ENCODE data around the gene KLK11. TPM values are rescaled to one million over a fixed set of nuclear protein-coding genes. Genes with fewer than 3 reads are reported as not detected.
"Not testable (repeated sequence)": the region's sequence is repeated elsewhere in the genome, so short reads cannot be mapped to it uniquely, and the experiment has no call there.

The KLK11 gene
- total RNA-seq, 2 experiments from 2014 or later, result not detected

- H3K27me3 Mint-ChIP-seq, result peaks cover 67% of the 10 kb centered on the region
- no peaks in the 10 kb centered on the region for H3K36me3 Mint-ChIP-seq
- DNase-seq, result no peak
- no peak overlapping the region for H3K27ac Mint-ChIP-seq
- no peaks in the 10 kb centered on the region for H3K9me3 Mint-ChIP-seq
- no peak overlapping the region for H3K4me3 Mint-ChIP-seq
- peaks cover 2% of the 10 kb centered on the region for H3K4me1 Mint-ChIP-seq
Measured at GRCh38 chr19:51002089-51002532, 24.3 kb downstream of the KLK11 start.

DNA sequence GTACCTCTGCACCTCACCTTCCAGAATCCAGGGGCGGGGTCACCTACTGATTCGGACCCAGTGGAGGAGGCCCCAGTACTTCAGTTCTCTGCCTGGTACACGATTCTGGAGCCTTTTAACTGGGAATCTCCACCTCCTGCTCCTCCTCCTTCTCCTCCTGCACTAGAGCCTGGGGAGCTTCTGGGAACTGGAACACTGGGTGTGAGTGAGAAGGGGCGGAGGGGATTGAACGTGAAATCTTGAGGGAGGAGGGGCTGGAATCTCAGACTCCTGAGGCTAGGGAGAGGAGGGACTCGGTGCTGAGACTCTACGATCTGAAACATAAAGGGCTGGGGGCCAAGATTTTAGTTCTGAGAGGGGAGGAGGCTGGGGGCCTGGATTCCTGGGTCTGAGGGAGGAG, 24.9 kb downstream of the KLK11 start, which contains the start of gene KLK8:
KLK8 (minus strand) TSS at position 90 of the 400 bp plus-strand sequence. CDS start 437 bp downstream, outside the sequence.
- H3K27me3 Mint-ChIP-seq, result peaks cover 70% of the 10 kb centered on the region
- no peaks in the 10 kb centered on the region for H3K9me3 Mint-ChIP-seq
- H3K4me1 Mint-ChIP-seq, result peaks cover 2% of the 10 kb centered on the region
- no peak for DNase-seq
- no peaks in the 10 kb centered on the region for H3K36me3 Mint-ChIP-seq
- no peak within 1 kb of the TSS for H3K27ac Mint-ChIP-seq
- no peak within 1 kb of the TSS for H3K4me3 Mint-ChIP-seq

DNA sequence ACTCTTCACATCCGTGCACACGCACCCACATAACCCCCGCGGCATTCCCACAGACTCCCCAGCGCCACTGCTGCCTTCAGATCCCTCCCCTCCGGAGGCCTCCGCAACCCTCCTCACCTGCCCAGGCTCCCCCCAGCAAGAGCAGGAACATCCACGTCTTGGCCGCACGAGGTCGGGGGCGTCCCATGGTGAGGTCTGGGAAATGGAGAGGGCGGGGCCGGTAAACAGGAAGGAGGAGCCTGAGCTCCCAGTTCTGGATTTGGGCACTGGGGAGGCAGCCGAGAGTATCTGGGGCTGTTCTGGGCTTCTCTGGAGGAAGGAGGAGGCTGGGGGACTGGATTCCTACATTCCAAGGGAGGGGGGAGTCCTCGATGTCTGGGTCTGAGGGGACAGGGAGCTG, 25.4 kb downstream of the KLK11 start:
- DNase-seq, result no peak
- Mint-ChIP-seq H3K36me3 (no peaks in the 10 kb centered on the region), H3K27ac (no peak overlapping the region), H3K27me3 (peaks cover 66% of the 10 kb centered on the region), H3K4me3 (no peak overlapping the region), H3K9me3 (no peaks in the 10 kb centered on the region), H3K4me1 (peaks cover 2% of the 10 kb centered on the region)

DNA sequence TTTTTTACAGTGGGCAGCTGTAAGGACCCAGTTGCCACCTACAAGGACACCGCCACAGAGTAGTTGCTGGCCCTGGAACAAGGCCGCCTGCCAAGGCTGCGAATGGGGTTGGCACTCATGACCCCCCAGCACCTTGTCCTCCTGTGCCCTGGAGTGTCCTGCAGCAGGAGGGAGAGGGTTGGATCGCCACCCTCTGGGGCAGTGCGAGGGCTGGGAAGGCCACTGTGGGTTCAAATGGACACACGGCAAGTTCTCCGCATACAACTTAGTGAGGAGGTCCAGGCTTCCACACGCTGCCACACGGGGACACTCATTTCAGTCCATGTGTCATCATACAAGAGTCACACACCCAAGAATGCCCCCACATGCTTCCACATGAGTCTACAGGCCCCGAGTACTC, 26.0 kb downstream of the KLK11 start:
- Mint-ChIP-seq H3K4me3 (no peak overlapping the region), H3K27me3 (peaks cover 64% of the 10 kb centered on the region), H3K27ac (no peak overlapping the region), H3K9me3 (no peaks in the 10 kb centered on the region), H3K36me3 (no peaks in the 10 kb centered on the region), H3K4me1 (peaks cover 2% of the 10 kb centered on the region)
- no peak for DNase-seq

DNA sequence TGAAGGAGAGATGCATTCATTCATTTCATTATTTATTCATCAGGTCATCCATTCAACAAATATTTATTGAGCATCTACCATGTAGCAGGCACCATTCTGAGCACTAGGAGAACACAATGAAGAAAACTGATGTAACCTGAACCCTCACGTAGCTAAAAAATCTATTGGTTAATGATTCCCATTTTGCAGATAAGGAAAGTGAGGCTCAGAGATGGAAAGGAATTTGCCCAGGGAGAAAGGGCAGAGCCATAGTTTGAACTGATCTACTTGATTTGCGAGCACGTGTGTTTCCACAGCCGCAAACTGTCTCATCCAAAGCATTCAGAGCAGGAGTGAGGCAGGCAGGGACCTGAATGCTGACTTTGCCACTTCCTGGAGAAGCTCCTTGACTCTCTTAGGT, 27.7 kb downstream of the KLK11 start:
- no peaks in the 10 kb centered on the region for H3K36me3 Mint-ChIP-seq
- H3K27me3 Mint-ChIP-seq, result peaks cover 62% of the 10 kb centered on the region
- DNase-seq, result no peak
- no peaks in the 10 kb centered on the region for H3K9me3 Mint-ChIP-seq
- no peak overlapping the region for H3K27ac Mint-ChIP-seq
- H3K4me3 Mint-ChIP-seq, result no peak overlapping the region
- H3K4me1 Mint-ChIP-seq, result peaks cover 2% of the 10 kb centered on the region

- H3K36me3 Mint-ChIP-seq, result no peaks in the 10 kb centered on the region
- no peaks in the 10 kb centered on the region for H3K9me3 Mint-ChIP-seq
- no peak for DNase-seq
- H3K27ac Mint-ChIP-seq, result no peak overlapping the region
- peaks cover 2% of the 10 kb centered on the region for H3K4me1 Mint-ChIP-seq
- no peak overlapping the region for H3K4me3 Mint-ChIP-seq
- peaks cover 56% of the 10 kb centered on the region for H3K27me3 Mint-ChIP-seq
Measured at GRCh38 chr19:50998061-50998460, 28.4 kb downstream of the KLK11 start.

GRCh38 chr19:50994129-50994528, 32.3 kb downstream of the KLK11 start:
- Mint-ChIP-seq H3K27me3 (peaks cover 35% of the 10 kb centered on the region), H3K4me1 (no peaks in the 10 kb centered on the region), H3K27ac (no peak overlapping the region), H3K4me3 (no peak overlapping the region), H3K9me3 (no peaks in the 10 kb centered on the region), H3K36me3 (no peaks in the 10 kb centered on the region)
- no peak for DNase-seq

GRCh38 chr19:50992666-50993035, 33.8 kb downstream of the KLK11 start:
- DNase-seq, result no peak
- no peaks in the 10 kb centered on the region for H3K4me1 Mint-ChIP-seq

GRCh38 chr19:50984416-50984815, 42.0 kb downstream of the KLK11 start:
- H3K36me3 Mint-ChIP-seq, H3K4me3 Mint-ChIP-seq, H3K27ac Mint-ChIP-seq, H3K9me3 Mint-ChIP-seq, DNase-seq, H3K4me1 Mint-ChIP-seq: not testable (repeated sequence)
- H3K27me3 Mint-ChIP-seq, result peaks cover 41% of the 10 kb centered on the region

More at GRCh38 chr19:50992666-50993035, 33.8 kb downstream of the KLK11 start:
- no peak overlapping the region for H3K27ac Mint-ChIP-seq
- H3K4me3 Mint-ChIP-seq, result no peak overlapping the region
- H3K27me3 Mint-ChIP-seq, result peaks cover 26% of the 10 kb centered on the region
- no peaks in the 10 kb centered on the region for H3K9me3 Mint-ChIP-seq
- H3K36me3 Mint-ChIP-seq, result no peaks in the 10 kb centered on the region

GRCh38 chr19:50983625-50984292, 42.7 kb downstream of the KLK11 start, which contains the start of gene KLK7:
TSS of gene KLK7 (minus strand) at chr19:50983917. CDS start at chr19:50982399, 1,518 bp downstream.
- Mint-ChIP-seq H3K27ac (no peak within 1 kb of the TSS), H3K36me3 (no peaks in the 10 kb centered on the region), H3K4me1 (no peaks in the 10 kb centered on the region), H3K27me3 (peaks cover 44% of the 10 kb centered on the region), H3K9me3 (no peaks in the 10 kb centered on the region), H3K4me3 (no peak within 1 kb of the TSS)
- no peak for DNase-seq

DNA sequence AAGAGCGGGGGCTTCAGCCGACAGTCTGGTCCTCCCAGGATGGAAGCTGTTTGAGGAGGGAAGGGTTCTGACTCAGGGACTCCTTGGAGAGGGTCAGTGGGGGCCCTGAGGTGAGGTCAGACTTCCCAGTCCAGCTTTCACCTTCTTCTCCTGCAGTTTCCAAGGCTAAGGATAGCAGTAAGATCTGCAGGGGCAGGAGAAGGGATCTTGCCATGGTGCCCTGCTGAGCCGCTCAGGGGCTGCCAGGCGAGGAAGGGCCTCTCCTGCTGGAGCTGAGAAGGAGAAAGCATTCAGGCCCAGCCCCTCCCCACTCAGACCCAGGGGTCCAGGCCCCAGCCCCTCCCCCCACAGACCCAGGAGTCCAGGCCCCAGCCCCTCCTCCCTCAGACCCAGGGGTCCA, 44.2 kb downstream of the KLK11 start:
- H3K4me3 Mint-ChIP-seq, result no peak overlapping the region
- no peaks in the 10 kb centered on the region for H3K4me1 Mint-ChIP-seq
- H3K9me3 Mint-ChIP-seq, result no peaks in the 10 kb centered on the region
- no peak overlapping the region for H3K27ac Mint-ChIP-seq
- peaks cover 54% of the 10 kb centered on the region for H3K27me3 Mint-ChIP-seq
- no peaks in the 10 kb centered on the region for H3K36me3 Mint-ChIP-seq
- DNase-seq, result no peak

- Mint-ChIP-seq H3K27ac (no peak overlapping the region), H3K9me3 (no peaks in the 10 kb centered on the region), H3K4me1 (no peaks in the 10 kb centered on the region), H3K36me3 (no peaks in the 10 kb centered on the region), H3K27me3 (peaks cover 57% of the 10 kb centered on the region), H3K4me3 (no peak overlapping the region)
- DNase-seq, result no peak
Measured at GRCh38 chr19:50981587-50982146, 44.7 kb downstream of the KLK11 start.

DNA sequence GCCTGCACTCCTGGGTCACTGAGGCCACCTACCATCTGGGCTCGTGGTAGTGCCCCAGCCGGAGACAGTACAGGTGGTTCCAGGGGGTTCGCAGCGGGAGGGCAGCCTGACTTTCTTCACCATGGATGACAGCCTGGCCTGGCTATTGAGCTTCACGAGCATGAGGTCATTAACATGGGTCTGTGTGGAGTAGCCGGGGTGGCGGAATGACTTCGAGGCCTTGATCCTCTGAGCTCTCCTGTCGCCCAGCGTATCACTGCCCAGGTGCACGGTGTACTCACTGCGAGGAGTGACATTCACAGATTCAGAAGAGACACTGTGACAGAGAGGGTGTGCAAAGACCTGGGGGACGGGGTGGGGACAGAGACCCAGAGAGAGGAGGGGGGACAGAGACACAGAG, 46.2 kb downstream of the KLK11 start:
- Mint-ChIP-seq H3K9me3 (no peaks in the 10 kb centered on the region), H3K27me3 (peaks cover 68% of the 10 kb centered on the region), H3K27ac (no peak overlapping the region), H3K36me3 (no peaks in the 10 kb centered on the region), H3K4me1 (no peaks in the 10 kb centered on the region), H3K4me3 (no peak overlapping the region)
- no peak for DNase-seq

DNA sequence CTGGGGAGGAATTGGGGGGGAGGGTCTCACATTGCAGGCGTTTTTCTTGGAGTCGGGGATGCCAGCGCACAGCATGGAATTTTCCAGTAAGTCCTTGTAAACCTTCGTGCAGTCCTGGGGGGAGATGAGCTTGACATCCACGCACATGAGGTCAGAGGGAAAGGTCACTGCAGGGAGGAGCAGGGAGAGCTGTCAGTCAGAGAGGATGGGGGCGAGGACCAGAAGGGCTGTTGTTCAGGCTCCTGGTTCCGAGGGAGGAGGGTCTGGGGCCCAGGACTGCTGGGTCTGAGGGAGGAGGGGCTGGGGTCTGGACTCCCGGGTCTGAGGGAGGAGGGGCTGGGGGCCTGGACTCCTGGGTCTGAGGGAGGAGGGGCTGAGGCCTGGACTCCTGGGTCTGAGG, 46.7 kb downstream of the KLK11 start:
- H3K4me3 Mint-ChIP-seq, result no peak overlapping the region
- no peak for DNase-seq
- H3K4me1 Mint-ChIP-seq, result no peaks in the 10 kb centered on the region
- no peaks in the 10 kb centered on the region for H3K9me3 Mint-ChIP-seq
- H3K27ac Mint-ChIP-seq, result no peak overlapping the region
- peaks cover 68% of the 10 kb centered on the region for H3K27me3 Mint-ChIP-seq
- no peaks in the 10 kb centered on the region for H3K36me3 Mint-ChIP-seq

DNA sequence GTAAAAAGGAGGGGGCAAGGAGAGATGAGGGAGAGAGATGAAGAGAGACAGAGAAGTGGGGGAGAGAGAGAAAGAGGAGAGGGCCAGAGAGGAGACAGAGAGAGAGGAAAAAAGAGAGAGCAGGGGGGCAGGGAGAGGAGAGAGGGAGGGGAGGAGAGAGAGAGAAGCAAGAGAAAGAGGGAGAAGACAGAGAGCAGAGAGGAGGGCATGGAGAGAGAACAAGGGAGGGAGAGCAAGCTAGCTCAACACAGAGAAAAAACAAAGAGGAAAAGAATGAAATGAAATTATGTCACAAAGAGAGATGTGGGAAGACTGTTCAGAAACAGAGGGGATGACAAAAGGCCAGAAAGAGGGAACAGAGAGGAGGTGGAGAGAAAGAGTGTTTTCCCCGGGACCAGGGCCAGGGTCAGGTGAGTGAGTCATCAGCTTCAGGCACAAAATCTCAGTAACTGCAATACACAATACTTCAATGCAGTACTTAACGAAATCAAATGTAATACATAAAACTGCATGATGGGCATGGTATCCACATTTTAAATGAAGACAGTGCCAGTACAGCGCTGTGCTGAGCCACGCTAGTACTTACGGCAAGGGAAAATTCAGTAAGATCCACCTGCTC, 47.5 kb downstream of the KLK11 start:
- H3K27me3 Mint-ChIP-seq, result peaks cover 70% of the 10 kb centered on the region
- no peak overlapping the region for H3K27ac Mint-ChIP-seq
- H3K4me3 Mint-ChIP-seq, result no peak overlapping the region
- no peaks in the 10 kb centered on the region for H3K4me1 Mint-ChIP-seq
- no peaks in the 10 kb centered on the region for H3K9me3 Mint-ChIP-seq
- H3K36me3 Mint-ChIP-seq, result no peaks in the 10 kb centered on the region
- DNase-seq, result no peak

DNA sequence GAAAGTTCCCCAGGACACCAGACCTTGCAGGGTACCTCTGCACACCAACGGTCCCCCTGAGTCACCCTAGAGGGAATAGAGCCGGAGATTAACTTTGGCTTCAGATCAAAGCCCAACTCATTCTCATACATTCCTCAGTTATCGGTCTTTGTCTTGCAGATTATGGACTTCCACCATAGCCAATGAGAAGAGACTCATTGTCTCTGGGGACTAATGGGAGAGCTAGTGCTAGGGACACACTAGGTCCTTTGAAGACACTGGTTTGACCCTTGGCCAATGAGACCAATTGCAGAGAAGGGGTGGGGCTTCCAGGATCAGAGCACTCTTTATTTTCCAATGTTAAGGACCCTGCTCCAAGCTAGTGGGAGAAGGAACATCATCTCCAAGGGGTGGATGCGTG, 48.8 kb downstream of the KLK11 start:
- Mint-ChIP-seq H3K36me3 (no peaks in the 10 kb centered on the region), H3K27me3 (peaks cover 73% of the 10 kb centered on the region)

More for the DNA sequence above, 48.8 kb downstream of the KLK11 start:
- Mint-ChIP-seq H3K9me3 (no peaks in the 10 kb centered on the region), H3K4me1 (no peaks in the 10 kb centered on the region), H3K4me3 (no peak overlapping the region), H3K27ac (no peak overlapping the region)
- no peak for DNase-seq

All from activated naive CD8-positive, alpha-beta T cell treated with anti-CD3 and anti-CD28 coated beads for 36 hours (primary cell).